ENCODE data around the gene ATF6B. TPM values are rescaled to one million over a fixed set of nuclear protein-coding genes. Genes with fewer than 3 reads are reported as not detected.

ATF6B gene
- total and polyA plus RNA-seq, 9 donors = 27.8 to 100 (median 72.9) TPM

DNA sequence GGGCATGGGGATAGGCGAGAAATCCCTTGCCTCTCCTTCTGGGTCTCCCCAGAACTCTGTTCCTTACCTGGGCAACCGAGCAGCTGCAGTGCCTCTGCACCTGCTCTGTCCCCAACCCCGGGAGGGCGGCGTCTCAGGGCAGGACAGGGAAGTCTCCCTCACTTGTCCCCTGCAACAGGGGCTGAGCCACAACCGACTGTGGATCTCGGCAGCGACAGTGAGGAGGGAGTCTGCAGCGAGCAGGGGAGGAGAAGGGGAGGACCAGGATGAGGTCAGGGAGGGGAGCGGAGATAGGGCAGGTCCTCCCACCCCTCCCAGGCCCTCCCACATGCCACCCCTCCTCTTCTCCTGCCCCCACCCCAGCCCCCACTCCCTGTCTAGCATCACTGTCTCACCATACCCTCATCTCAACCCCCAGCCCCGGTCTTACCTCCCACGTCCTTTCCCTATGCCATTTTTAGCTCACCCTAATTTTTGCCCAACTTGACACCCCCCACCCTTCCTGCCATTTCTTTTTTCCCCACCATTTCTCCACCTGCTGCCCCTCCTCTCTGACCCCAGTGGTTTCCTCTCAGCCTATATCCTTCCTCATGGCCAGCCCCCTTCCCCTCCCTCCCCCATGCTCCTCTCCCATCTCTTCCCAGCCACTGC is 18.8 kb downstream of the ATF6B start, which contains the start of gene TNXB:
TSS of gene TNXB (minus strand) at position 225 of the 651 bp plus-strand sequence. CDS start 11,140 bp downstream, outside the sequence.
- H3K4me3 ChIP-seq = peak within 1 kb of the TSS; percentile 43
- intact Hi-C loops (cut with DNase I) = no loop called here
- TF ChIP-seq EP300 (IDR thresholded peaks at IDR 0.05) (no peak), POLR2A (IDR thresholded peaks at IDR 0.05) (no peak)
- TF ChIP-seq, protein P1, sequence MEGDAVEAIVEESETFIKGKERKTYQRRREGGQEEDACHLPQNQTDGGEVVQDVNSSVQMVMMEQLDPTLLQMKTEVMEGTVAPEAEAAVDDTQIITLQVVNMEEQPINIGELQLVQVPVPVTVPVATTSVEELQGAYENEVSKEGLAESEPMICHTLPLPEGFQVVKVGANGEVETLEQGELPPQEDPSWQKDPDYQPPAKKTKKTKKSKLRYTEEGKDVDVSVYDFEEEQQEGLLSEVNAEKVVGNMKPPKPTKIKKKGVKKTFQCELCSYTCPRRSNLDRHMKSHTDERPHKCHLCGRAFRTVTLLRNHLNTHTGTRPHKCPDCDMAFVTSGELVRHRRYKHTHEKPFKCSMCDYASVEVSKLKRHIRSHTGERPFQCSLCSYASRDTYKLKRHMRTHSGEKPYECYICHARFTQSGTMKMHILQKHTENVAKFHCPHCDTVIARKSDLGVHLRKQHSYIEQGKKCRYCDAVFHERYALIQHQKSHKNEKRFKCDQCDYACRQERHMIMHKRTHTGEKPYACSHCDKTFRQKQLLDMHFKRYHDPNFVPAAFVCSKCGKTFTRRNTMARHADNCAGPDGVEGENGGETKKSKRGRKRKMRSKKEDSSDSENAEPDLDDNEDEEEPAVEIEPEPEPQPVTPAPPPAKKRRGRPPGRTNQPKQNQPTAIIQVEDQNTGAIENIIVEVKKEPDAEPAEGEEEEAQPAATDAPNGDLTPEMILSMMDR (IDR thresholded peaks at IDR 0.05) = no peak
- H3K4me1 ChIP-seq (ENCODE audit: insufficient read depth) = peaks cover 44% of the 10 kb centered on the region
- H3K27me3 ChIP-seq = no peaks in the 10 kb centered on the region
- H3K36me3 ChIP-seq = no peaks in the 10 kb centered on the region
- 2 to 6% (median 4%) methylated on average over 12 of the region's 12 CpGs for WGBS, 3 donors
- peak within 1 kb of the TSS; percentile 78 to 82 for H3K27ac ChIP-seq
- peak in 4 of 5 donors; percentile 49 to 63 (median 53) for DNase-seq
- no peaks in the 10 kb centered on the region for H3K9me3 ChIP-seq

DNA sequence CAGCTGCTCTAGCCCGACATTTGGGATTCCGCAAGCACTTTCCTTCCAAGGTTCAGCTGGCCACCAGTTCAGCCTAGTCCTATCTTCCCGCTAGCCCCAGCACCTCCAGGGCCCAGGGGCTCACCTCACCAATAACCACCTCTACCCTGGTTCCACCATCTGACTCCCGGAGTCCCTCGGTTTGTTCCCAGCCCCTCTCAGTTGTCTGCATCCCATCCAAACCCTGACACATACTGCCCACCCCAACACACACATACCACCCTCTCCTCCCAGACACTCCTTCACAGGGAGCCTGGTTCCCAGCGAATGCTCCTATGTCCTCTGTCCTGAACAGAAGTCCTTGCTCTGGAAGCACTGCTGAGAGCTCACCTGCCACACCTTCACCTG is 19.3 kb downstream of the ATF6B start:
- H3K4me1 ChIP-seq (ENCODE audit: insufficient read depth) = peaks cover 43% of the 10 kb centered on the region
- TF ChIP-seq, protein P1 (IDR thresholded peaks at IDR 0.05) = no peak
- TF ChIP-seq POLR2A (IDR thresholded peaks at IDR 0.05) = no peak
- no peak for TF ChIP-seq EP300 (IDR thresholded peaks at IDR 0.05)
- H3K36me3 ChIP-seq = no peaks in the 10 kb centered on the region
- WGBS, 3 donors = 2 to 11% (median 3%) methylated on average over 6 of the region's 6 CpGs
- H3K27ac ChIP-seq = peak overlapping the region; percentile 78 to 81
- no peaks in the 10 kb centered on the region for H3K27me3 ChIP-seq
- no peaks in the 10 kb centered on the region for H3K9me3 ChIP-seq
- intact Hi-C loops (cut with DNase I) = no loop called here
- DNase-seq = no peak
- H3K4me3 ChIP-seq = peak overlapping the region; percentile 43

DNA sequence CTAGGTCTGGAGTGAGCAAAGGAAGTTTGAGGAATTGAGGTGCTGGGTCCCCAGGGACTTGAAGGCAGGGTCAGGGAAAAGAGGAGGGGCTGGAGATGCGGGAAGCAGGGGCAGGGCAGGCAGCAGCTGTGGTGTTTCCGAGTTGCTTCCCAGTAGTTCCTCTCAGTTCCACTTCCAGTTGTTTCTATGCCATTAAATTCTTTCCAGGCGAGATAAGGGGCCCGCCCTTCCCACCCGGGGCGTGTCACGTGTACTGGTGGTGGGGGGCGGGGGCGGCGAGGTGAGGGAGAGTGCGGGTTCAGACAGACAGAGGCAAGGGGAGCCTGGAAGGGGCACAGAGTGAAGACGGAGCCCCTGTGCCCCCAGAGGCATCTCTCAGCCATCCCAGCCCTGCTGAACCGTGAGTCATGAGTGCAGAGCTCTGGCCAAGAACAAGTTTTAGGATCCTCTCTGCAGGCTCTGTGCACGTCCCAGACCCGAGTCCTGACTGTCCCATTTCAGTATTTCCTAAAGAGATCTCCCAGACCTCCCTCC is 19.9 kb downstream of the ATF6B start:
- Histone ChIP-seq H3K27ac (peak overlapping the region; percentile 78 to 81), H3K4me3 (peak overlapping the region; percentile 43), H3K9me3 (no peaks in the 10 kb centered on the region), H3K27me3 (no peaks in the 10 kb centered on the region), H3K4me1 (ENCODE audit: insufficient read depth) (peaks cover 38% of the 10 kb centered on the region), H3K36me3 (no peaks in the 10 kb centered on the region)
- intact Hi-C loops (cut with DNase I) = no loop called here
- 0 to 1% (median 0%) methylated on average over 13 to 15 of the region's 15 CpGs for WGBS, 3 donors
- DNase-seq = peak; percentile 78 to 88 (median 86)
- TF ChIP-seq, protein P1 (IDR thresholded peaks at IDR 0.05) = no peak
- TF ChIP-seq EP300 (IDR thresholded peaks at IDR 0.05) (peak; percentile 84), POLR2A (IDR thresholded peaks at IDR 0.05) (peak; percentile 47)

DNA sequence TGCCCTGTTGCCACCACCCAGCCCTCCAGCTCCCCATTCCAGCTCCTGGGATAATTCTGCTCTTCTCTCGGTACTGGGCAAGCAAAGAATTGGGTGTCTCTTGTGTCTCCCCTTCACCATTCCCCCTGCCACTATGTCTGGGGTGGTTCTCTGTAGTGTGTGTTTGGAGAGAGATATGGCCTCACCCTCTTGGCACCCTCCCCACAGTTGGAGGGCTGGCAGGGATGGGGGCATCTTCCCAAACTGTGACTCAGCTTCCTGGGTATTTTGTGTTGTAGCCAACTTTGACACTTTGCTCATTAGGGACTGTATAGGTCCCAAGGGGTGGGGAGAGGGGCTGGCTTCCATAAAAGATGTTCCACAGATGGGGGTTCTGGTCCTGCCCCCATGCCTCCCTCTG is 20.6 kb downstream of the ATF6B start:
- Histone ChIP-seq H3K36me3 (no peaks in the 10 kb centered on the region), H3K9me3 (no peaks in the 10 kb centered on the region), H3K27me3 (no peaks in the 10 kb centered on the region), H3K4me3 (peak overlapping the region; percentile 43), H3K4me1 (ENCODE audit: insufficient read depth) (peaks cover 36% of the 10 kb centered on the region), H3K27ac (peak overlapping the region; percentile 78 to 81)
- TF ChIP-seq EP300 (IDR thresholded peaks at IDR 0.05) (no peak), POLR2A (IDR thresholded peaks at IDR 0.05) (no peak)
- TF ChIP-seq, protein P1 (IDR thresholded peaks at IDR 0.05) = no peak
- intact Hi-C loops (cut with DNase I) = loop anchor here in 1 of 4 donors (2.0 kb wide), 1 partner anchor 15 kb away; no protein-coding TSS in a partner anchor
- WGBS, 3 donors = 58 to 83% (median 70%) methylated on average over 1 of the region's 1 CpG
- DNase-seq = peak in 2 of 5 donors; percentile 52 to 60
